ENCODE results near the gene CISH.
A peak's percentile ranks its signal among the peaks of the same experiment; 100 is the strongest.

CISH gene

DNA sequence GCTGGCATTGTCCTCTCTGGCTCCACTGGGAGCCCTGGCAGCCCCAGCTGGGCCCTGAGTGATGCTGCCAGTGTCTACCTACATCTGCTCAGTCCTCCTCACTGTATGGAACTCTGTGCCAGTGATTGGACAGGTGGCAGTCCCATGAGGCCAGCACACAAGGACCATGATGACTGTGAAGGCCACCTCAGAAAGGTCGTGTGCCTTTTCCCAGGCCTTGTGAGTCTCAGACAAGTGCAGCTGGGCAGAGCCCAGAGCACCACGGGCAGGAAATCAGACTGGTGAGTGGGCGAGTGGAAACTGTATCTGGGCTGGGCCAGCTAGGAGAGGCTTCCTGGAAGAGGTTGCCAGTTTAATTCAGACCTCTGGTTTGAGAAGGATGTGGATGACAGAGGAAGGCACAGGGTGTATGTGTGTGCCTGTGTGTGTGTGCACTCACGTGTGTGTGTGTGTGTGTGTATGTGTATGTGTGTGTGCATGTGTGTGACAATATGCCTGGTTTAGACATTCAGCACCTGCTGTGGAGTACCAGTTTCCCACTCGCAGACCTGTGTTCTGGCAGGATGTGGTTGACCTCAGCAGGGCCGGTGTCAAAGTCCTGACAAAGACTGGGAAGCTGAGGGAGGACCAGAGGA, 12.4 kb upstream of the CISH start:
- TF ChIP-seq, protein P1, sequence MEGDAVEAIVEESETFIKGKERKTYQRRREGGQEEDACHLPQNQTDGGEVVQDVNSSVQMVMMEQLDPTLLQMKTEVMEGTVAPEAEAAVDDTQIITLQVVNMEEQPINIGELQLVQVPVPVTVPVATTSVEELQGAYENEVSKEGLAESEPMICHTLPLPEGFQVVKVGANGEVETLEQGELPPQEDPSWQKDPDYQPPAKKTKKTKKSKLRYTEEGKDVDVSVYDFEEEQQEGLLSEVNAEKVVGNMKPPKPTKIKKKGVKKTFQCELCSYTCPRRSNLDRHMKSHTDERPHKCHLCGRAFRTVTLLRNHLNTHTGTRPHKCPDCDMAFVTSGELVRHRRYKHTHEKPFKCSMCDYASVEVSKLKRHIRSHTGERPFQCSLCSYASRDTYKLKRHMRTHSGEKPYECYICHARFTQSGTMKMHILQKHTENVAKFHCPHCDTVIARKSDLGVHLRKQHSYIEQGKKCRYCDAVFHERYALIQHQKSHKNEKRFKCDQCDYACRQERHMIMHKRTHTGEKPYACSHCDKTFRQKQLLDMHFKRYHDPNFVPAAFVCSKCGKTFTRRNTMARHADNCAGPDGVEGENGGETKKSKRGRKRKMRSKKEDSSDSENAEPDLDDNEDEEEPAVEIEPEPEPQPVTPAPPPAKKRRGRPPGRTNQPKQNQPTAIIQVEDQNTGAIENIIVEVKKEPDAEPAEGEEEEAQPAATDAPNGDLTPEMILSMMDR (IDR thresholded peaks at IDR 0.05; ENCODE audit: low read depth, low read length) = no peak

DNA sequence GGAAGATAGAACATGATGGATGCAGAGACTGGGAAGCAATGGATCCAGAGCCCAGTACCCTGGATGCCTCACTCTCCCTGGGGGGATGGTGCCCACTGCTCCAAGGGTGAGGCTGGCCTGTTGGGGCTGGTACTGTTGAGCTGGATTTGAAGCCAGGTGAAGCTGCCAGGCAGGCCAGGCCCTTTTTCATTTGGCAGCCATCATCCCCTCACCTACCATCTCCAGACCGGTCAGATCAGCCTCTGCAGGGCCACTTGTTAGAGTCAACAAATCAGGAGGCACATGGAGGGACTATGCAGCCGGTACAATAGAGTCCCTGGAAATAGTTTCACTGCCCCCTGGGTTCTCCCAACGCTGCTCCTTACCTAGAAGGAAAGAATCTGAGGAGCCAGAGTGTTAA, 11.3 kb upstream of the CISH start:
- H3K4me3 ChIP-seq (ENCODE audit: low read depth, low read length) = no peak overlapping the region
- TF ChIP-seq, protein P1 (IDR thresholded peaks at IDR 0.05; ENCODE audit: low read depth, low read length) = no peak

More for the DNA sequence above, 12.4 kb upstream of the CISH start:
- no peak overlapping the region for H3K4me3 ChIP-seq (ENCODE audit: low read depth, low read length)

DNA sequence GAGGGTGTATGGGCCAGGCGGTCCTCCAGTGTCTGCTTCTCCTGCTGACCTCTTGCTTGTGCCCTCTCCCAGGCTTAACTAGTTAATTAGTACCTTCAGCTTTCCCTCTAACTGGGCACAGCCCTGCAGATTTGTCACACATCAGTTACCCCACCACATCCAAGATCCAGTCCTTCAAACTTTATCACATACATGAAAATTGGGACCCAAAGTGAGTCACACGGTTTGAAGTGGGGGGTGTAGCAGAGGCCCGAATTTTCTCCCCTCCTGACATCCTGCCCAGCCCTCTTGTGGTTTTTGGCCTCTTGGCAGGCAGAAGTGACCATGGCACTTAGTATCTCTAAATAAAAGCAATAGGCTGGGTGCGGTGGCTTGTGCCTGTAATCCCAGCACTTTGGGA, 9.2 kb upstream of the CISH start:
- TF ChIP-seq, protein P1 (IDR thresholded peaks at IDR 0.05; ENCODE audit: low read depth, low read length) = no peak
- no peak overlapping the region for H3K4me3 ChIP-seq (ENCODE audit: low read depth, low read length)

DNA sequence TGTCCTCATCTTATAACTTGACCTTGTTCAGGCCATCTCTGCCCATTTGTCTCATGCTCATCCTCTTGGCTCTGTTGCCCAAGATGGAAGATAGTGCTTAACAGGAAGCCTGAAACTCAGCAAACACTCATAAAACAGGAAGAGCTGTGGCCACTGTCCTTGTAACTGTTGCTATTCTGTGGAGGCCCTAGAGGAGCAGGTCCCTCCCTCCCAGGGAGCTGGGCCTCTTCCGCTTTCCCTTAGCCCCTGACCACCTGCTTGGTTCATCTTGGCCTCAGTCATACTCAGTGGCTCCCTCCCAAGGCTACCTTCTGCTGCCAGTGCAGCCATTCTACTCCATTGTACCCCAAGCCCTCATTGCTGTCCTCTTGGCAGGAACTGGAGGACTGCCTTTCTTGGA, 8.8 kb upstream of the CISH start:
- no peak overlapping the region for H3K4me3 ChIP-seq (ENCODE audit: low read depth, low read length)
- TF ChIP-seq, protein P1 (IDR thresholded peaks at IDR 0.05; ENCODE audit: low read depth, low read length) = no peak

DNA sequence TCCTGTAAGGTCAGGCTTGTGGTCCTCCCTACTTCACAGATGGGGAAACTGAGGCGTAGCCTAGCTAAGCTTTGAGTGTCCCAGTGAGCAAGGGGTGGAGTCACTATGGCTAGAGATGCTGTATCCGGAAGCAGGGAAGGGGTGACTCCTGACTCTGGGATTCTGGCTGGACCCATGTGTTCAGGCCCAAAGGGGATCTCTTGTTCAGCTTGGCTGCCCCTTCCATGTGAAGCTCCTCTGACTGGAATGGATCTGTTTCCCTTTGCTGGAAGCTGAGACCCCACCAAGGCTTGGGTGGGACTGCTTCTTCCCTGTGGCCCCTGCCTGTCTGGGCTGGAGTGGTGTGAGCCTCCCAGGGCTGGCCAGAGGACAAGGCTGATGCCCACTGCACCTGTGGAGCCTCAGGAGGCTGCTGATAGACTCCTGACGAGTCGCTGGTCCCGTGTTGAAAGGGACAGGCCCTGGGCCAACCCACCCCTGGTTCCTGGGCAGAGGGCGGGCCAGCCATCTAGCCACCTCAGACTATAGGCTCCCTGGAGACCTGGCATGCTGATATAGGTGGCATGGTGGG, 6.4 kb upstream of the CISH start:
- TF ChIP-seq, protein P1 (IDR thresholded peaks at IDR 0.05; ENCODE audit: low read depth, low read length) = no peak

DNA sequence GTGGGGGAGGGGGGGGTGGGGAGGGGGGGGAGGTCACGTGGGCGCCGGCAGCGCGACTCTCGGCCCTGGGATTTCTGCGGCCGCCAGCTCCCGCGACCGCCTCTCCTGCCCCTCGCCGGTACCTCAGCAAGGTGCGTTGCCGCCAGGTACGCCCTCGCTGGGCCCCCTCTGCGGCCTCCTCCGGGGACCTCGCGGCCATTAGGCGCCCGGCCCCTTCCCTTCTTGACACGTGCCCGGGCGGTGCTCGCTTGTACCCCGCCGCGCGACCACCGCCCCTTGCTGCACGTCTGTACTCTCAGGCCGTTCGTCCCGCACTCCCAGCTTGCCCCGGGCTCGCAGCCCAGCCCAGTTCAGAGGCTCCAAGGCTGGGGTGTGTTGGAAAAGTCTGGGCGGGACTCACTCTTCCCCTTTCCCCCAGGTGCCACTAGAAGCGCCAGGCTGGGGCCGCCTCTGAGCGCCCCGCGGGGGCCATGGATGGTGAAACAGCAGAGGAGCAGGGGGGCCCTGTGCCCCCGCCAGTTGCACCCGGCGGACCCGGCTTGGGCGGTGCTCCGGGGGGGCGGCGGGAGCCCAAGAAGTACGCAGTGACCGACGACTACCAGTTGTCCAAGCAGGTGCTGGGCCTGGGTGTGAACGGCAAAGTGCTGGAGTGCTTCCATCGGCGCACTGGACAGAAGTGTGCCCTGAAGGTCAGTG, 5.7 kb upstream of the CISH start, which contains the start of gene MAPKAPK3:
TSS of gene MAPKAPK3 (plus strand) at position 56 of the 696 bp plus-strand sequence. CDS start at position 471, 415 bp downstream.
- TF ChIP-seq, protein P1 (IDR thresholded peaks at IDR 0.05; ENCODE audit: low read depth, low read length) = no peak
- H3K4me3 ChIP-seq (ENCODE audit: low read depth, low read length) = peak within 1 kb of the TSS; percentile 79

More for the DNA sequence above, 6.4 kb upstream of the CISH start:
- peak overlapping the region; percentile 79 for H3K4me3 ChIP-seq (ENCODE audit: low read depth, low read length)

DNA sequence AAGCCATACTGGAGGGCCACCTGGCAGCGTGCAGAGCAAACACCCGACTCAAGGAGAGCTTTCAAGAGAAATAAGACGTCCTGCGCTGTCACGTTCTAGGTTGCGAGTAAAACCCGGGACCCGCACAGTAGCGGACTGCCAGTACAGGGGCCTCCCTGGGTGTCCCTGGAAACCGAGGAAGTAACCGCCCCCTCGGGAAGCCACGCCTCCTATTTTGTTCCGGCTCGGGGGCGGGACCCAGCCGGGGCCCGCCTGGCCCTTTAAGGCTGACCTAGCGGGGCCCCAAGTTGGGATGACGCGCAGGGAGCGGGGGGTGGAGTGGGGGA, 5.2 kb upstream of the CISH start:
- TF ChIP-seq, protein P1 (IDR thresholded peaks at IDR 0.05; ENCODE audit: low read depth, low read length) = no peak

More for the DNA sequence above, 5.2 kb upstream of the CISH start:
- H3K4me3 ChIP-seq (ENCODE audit: low read depth, low read length) = peak overlapping the region; percentile 79
